H1 (cell line): ENCODE results near the gene CDR2L. TPM values are rescaled to one million over a fixed set of nuclear protein-coding genes. Genes with fewer than 3 reads are reported as not detected.

Experiments used
- CTBP2 ChIP-seq: IDR thresholded peaks from 2 replicates; pipeline ENCODE4 v1.7.0; 2011; ENCODE audit warnings: borderline replicate concordance, mild to moderate bottlenecking, moderate library complexity, mixed read lengths, low read length; ENCODE audit not compliant: insufficient read depth, insufficient read length
- SIRT6 ChIP-seq: IDR thresholded peaks from one replicate; pipeline ENCODE4 v1.7.1; 2012; ENCODE audit warnings: low read length, inconsistent platforms
- SP2 ChIP-seq: IDR thresholded peaks from 2 replicates; pipeline ENCODE4 v1.6.1; 2012; ENCODE audit warnings: mild to moderate bottlenecking, low read length, inconsistent platforms
- polyA plus RNA-seq, 7 experiments: library from polyadenylated mRNA; depleted of rRNA in 3 of 7; stranded (reverse) in 5 of 7; unstranded in 2 of 7; fragments of >200 nt in 5 of 7; fragments of 200-250 nt in 2 of 7; gene quantifications; 1 replicate in 5 of 7; 2 replicates in 1 of 7; 4 replicates in 1 of 7; pipeline versions ENCODE4 v1.2.1 to v1.2.3, GENCODE V29; 2011 to 2013; ENCODE audit warnings: missing spikeins in 2 of 7, mixed read lengths in 2 of 7
- total RNA-seq: library from RNA; stranded (reverse); fragmentation: NEBNext Ultra II Directional; extraction: Animal tissue kit (Norgen Biotek cat#: 25700); gene quantifications from 2 replicates; pipeline ENCODE4 v1.2.1, GENCODE V29; 2021
- TF ChIP-seq, protein P1 (sequence below): IDR thresholded peaks from 2 replicates; pipeline ENCODE4 v1.6.1; 2011; ENCODE audit warnings: low read depth, mild to moderate bottlenecking, low read length; ENCODE audit not compliant: insufficient read depth
- TF ChIP-seq, protein P2 (sequence below): IDR thresholded peaks from 2 replicates; pipeline ENCODE4 v1.6.1; 2012; ENCODE audit warnings: inconsistent platforms
- TF ChIP-seq, protein P3 (sequence below): fragments of 300-600 bp; sonication (generic); IDR thresholded peaks from 2 replicates; pipeline ENCODE4 v1.7.1; 2012; ENCODE audit warnings: low read length, moderate library complexity, mild to moderate bottlenecking, inconsistent platforms; ENCODE audit not compliant: insufficient replicate concordance

The CDR2L gene
- total and polyA plus RNA-seq, 2 of the 8 experiments (the other 6 are each of a cell fraction or from before 2014, with no cell fraction given): 20.4 to 38.1 TPM

- TF ChIP-seq CTBP2: no peak
- TF ChIP-seq, protein P1, sequence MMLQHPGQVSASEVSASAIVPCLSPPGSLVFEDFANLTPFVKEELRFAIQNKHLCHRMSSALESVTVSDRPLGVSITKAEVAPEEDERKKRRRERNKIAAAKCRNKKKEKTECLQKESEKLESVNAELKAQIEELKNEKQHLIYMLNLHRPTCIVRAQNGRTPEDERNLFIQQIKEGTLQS: no peak
- TF ChIP-seq, protein P2, sequence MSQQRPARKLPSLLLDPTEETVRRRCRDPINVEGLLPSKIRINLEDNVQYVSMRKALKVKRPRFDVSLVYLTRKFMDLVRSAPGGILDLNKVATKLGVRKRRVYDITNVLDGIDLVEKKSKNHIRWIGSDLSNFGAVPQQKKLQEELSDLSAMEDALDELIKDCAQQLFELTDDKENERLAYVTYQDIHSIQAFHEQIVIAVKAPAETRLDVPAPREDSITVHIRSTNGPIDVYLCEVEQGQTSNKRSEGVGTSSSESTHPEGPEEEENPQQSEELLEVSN: no peak
- TF ChIP-seq SP2: no peak
- TF ChIP-seq SIRT6: no peak
- TF ChIP-seq, protein P3, sequence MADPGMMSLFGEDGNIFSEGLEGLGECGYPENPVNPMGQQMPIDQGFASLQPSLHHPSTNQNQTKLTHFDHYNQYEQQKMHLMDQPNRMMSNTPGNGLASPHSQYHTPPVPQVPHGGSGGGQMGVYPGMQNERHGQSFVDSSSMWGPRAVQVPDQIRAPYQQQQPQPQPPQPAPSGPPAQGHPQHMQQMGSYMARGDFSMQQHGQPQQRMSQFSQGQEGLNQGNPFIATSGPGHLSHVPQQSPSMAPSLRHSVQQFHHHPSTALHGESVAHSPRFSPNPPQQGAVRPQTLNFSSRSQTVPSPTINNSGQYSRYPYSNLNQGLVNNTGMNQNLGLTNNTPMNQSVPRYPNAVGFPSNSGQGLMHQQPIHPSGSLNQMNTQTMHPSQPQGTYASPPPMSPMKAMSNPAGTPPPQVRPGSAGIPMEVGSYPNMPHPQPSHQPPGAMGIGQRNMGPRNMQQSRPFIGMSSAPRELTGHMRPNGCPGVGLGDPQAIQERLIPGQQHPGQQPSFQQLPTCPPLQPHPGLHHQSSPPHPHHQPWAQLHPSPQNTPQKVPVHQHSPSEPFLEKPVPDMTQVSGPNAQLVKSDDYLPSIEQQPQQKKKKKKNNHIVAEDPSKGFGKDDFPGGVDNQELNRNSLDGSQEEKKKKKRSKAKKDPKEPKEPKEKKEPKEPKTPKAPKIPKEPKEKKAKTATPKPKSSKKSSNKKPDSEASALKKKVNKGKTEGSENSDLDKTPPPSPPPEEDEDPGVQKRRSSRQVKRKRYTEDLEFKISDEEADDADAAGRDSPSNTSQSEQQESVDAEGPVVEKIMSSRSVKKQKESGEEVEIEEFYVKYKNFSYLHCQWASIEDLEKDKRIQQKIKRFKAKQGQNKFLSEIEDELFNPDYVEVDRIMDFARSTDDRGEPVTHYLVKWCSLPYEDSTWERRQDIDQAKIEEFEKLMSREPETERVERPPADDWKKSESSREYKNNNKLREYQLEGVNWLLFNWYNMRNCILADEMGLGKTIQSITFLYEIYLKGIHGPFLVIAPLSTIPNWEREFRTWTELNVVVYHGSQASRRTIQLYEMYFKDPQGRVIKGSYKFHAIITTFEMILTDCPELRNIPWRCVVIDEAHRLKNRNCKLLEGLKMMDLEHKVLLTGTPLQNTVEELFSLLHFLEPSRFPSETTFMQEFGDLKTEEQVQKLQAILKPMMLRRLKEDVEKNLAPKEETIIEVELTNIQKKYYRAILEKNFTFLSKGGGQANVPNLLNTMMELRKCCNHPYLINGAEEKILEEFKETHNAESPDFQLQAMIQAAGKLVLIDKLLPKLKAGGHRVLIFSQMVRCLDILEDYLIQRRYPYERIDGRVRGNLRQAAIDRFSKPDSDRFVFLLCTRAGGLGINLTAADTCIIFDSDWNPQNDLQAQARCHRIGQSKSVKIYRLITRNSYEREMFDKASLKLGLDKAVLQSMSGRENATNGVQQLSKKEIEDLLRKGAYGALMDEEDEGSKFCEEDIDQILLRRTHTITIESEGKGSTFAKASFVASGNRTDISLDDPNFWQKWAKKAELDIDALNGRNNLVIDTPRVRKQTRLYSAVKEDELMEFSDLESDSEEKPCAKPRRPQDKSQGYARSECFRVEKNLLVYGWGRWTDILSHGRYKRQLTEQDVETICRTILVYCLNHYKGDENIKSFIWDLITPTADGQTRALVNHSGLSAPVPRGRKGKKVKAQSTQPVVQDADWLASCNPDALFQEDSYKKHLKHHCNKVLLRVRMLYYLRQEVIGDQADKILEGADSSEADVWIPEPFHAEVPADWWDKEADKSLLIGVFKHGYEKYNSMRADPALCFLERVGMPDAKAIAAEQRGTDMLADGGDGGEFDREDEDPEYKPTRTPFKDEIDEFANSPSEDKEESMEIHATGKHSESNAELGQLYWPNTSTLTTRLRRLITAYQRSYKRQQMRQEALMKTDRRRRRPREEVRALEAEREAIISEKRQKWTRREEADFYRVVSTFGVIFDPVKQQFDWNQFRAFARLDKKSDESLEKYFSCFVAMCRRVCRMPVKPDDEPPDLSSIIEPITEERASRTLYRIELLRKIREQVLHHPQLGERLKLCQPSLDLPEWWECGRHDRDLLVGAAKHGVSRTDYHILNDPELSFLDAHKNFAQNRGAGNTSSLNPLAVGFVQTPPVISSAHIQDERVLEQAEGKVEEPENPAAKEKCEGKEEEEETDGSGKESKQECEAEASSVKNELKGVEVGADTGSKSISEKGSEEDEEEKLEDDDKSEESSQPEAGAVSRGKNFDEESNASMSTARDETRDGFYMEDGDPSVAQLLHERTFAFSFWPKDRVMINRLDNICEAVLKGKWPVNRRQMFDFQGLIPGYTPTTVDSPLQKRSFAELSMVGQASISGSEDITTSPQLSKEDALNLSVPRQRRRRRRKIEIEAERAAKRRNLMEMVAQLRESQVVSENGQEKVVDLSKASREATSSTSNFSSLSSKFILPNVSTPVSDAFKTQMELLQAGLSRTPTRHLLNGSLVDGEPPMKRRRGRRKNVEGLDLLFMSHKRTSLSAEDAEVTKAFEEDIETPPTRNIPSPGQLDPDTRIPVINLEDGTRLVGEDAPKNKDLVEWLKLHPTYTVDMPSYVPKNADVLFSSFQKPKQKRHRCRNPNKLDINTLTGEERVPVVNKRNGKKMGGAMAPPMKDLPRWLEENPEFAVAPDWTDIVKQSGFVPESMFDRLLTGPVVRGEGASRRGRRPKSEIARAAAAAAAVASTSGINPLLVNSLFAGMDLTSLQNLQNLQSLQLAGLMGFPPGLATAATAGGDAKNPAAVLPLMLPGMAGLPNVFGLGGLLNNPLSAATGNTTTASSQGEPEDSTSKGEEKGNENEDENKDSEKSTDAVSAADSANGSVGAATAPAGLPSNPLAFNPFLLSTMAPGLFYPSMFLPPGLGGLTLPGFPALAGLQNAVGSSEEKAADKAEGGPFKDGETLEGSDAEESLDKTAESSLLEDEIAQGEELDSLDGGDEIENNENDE: no peak
These were observed 11.4 kb downstream of the CDR2L start (continued) for GRCh38 chr17:74998783-74999182.
